BJ (cell line): ENCODE data around the gene ERC1. TPM values are rescaled to one million over a fixed set of nuclear protein-coding genes. Genes with fewer than 3 reads are reported as not detected.
A peak's percentile ranks its signal among the peaks of the same experiment; 100 is the strongest.

ENCODE experiments used
- CTCF ChIA-PET: fragments of 350-600 bp; formaldehyde crosslinking; extraction: SDS; loops from one replicate; lab custom pipeline; 2021; ENCODE audit warnings: antibody characterized with exemption, inconsistent platforms; lab: Yijun Ruan, JAX
- POLR2A ChIA-PET: fragments of 300-600 bp; sonication (Branson Sonifier 250); formaldehyde crosslinking; extraction: SDS; loops from one replicate; lab custom pipeline; 2021; ENCODE audit warnings: antibody characterized with exemption; lab: Charles Lee
- DNase-seq: peaks from one replicate; pipeline ENCODE4 v3.0.0-alpha.2; 2011; ENCODE audit warnings: low read depth
- H3K27me3 ChIP-seq: 2 replicates; pipeline ENCODE4 v1.6.0; 2011; ENCODE audit warnings: low read length; ENCODE audit not compliant: control insufficient read depth, insufficient read depth
- H3K36me3 ChIP-seq: 2 replicates; pipeline ENCODE4 v1.5.1; 2011; ENCODE audit warnings: low read length; ENCODE audit not compliant: control insufficient read depth, insufficient read depth
- H3K4me3 ChIP-seq: 2 replicates; pipeline ENCODE4 v1.5.1; 2011; ENCODE audit warnings: low read depth, mild to moderate bottlenecking, control low read depth, low read length
- CTCF ChIP-seq: IDR thresholded peaks from 2 replicates; pipeline ENCODE4 v1.5.1; 2011; ENCODE audit warnings: low read depth, mild to moderate bottlenecking, control low read depth, inconsistent platforms, low read length, moderate library complexity; ENCODE audit not compliant: insufficient read depth
- polyA plus RNA-seq: library from polyadenylated mRNA; depleted of rRNA; stranded (reverse); fragments of >200 nt; gene quantifications from 2 replicates; pipeline ENCODE4 v1.2.3, GENCODE V29; 2011

Gene ERC1
- polyA plus RNA-seq, 1 experiment = 14.5 TPM

- Histone ChIP-seq H3K27me3 (no peaks in the 10 kb centered on the region), H3K36me3 (no peaks in the 10 kb centered on the region; the same call in 1 of the 2 replicates), H3K4me3 (no peak overlapping the region)
- POLR2A ChIA-PET = no interaction called here
- TF ChIP-seq CTCF = no peak
- no peak for DNase-seq
- CTCF ChIA-PET = no interaction called here
These were observed 376.6 kb downstream of the ERC1 start for GRCh38 chr12:1367331-1368291.

GRCh38 chr12:1369460-1369859 is 378.4 kb downstream of the ERC1 start:
- no peak overlapping the region for H3K4me3 ChIP-seq
- no peak for DNase-seq
- CTCF ChIA-PET = interaction anchor here (0.9 to 2.1 kb wide), 3 partner anchors 9 to 251 kb away, joined by 3 to 11 read pairs (median 4); no protein-coding TSS in a partner anchor

GRCh38 chr12:1369938-1370500 is 379.0 kb downstream of the ERC1 start:
- no peak for DNase-seq
- ChIA-PET CTCF (interaction anchor here (1.5 to 2.1 kb wide), 2 partner anchors 9 to 252 kb away, joined by 4 to 11 read pairs; no protein-coding TSS in a partner anchor), POLR2A (no interaction called here)
- H3K36me3 ChIP-seq = no peaks in the 10 kb centered on the region
- TF ChIP-seq CTCF = no peak
- no peaks in the 10 kb centered on the region for H3K27me3 ChIP-seq
- H3K4me3 ChIP-seq = no peak overlapping the region

More at GRCh38 chr12:1369460-1369859, 378.4 kb downstream of the ERC1 start:
- POLR2A ChIA-PET = no interaction called here
- no peaks in the 10 kb centered on the region for H3K36me3 ChIP-seq
- no peak for TF ChIP-seq CTCF
- no peaks in the 10 kb centered on the region for H3K27me3 ChIP-seq

- POLR2A ChIA-PET = no interaction called here
These were observed 383.1 kb downstream of the ERC1 start for GRCh38 chr12:1373901-1374735.

More at GRCh38 chr12:1373901-1374735, 383.1 kb downstream of the ERC1 start:
- Histone ChIP-seq H3K27me3 (no peaks in the 10 kb centered on the region), H3K36me3 (no peaks in the 10 kb centered on the region), H3K4me3 (no peak overlapping the region)
- peak; percentile 58 for DNase-seq
- CTCF ChIA-PET = interaction anchor here (1.0 kb wide), 1 partner anchor 10 kb away, joined by 3 read pairs; no protein-coding TSS in a partner anchor
- TF ChIP-seq CTCF = no peak
